HepG2 (cell line): ENCODE data around the gene SMAP1. TPM values are rescaled to one million over a fixed set of nuclear protein-coding genes. Genes with fewer than 3 reads are reported as not detected.

Experiments
- ATAC-seq: fragments of 200-7000 bp; cut with Tn5 transposase; 3 replicates; pipeline ENCODE4 v1.9.1; 2020; ENCODE audit warnings: mild to moderate bottlenecking, moderate library complexity
- BruUV-seq: library from RNA; stranded (reverse); fragments of 400-500 nt; replicated peaks from 2 replicates; lab custom pipeline; 2021; lab: Mats Ljungman, UMichigan
- CTCF ChIA-PET: fragments of 300-600 bp; formaldehyde crosslinking; extraction: SDS; loops from one replicate; lab custom pipeline; 2021; ENCODE audit warnings: low total read pairs, inconsistent platforms, low intra/inter-chr PET ratio; lab: Yijun Ruan, JAX
- POLR2A ChIA-PET: fragments of 350-600 bp; sonication (Branson Sonifier 250); formaldehyde crosslinking; loops from one replicate; lab custom pipeline; 2020; ENCODE audit warnings: antibody characterized with exemption, inconsistent platforms; lab: Yijun Ruan, JAX
- DNase-seq: peaks from one replicate; pipeline ENCODE4 v3.0.0-alpha.2; 2015; ENCODE audit warnings: low spot score
- FAIRE-seq: peaks from 3 replicates; lab custom pipeline; 2011; peaks lifted over from hg19 to GRCh38; lab: Jason Lieb, UNC
- H2AFZ ChIP-seq: one replicate; pipeline ENCODE4 v1.6.1; 2011; ENCODE audit warnings: low read length, inconsistent platforms
- H3K27ac ChIP-seq: fragments of 300-600 bp; 3 replicates; pipeline ENCODE4 v1.8.0; 2011; ENCODE audit warnings: mixed run types, mild to moderate bottlenecking, mixed read lengths, low read length, inconsistent platforms; ENCODE audit not compliant: insufficient read depth; ENCODE audit errors: extremely low read length
- H3K27me3 ChIP-seq, 2 experiments: fragments of 200-600 bp in 1 of 2; 2 replicates in 1 of 2; 3 replicates in 1 of 2; pipeline versions ENCODE4 v1.6.0 to v1.8.0; 2011; ENCODE audit warnings: low read length in 2 of 2, mild to moderate bottlenecking in 2 of 2, moderate library complexity in 2 of 2, inconsistent platforms in 1 of 2; ENCODE audit not compliant: insufficient read depth in 2 of 2, control insufficient read depth in 1 of 2
- H3K36me3 ChIP-seq, 2 experiments: fragments of 200-600 bp in 1 of 2; replicated peaks in 1 of 2; 2 replicates in 1 of 2; 3 replicates in 1 of 2; pipeline versions ENCODE4 v1.5.1 to v1.8.0; 2011; ENCODE audit warnings: low read length in 2 of 2, inconsistent platforms in 1 of 2; ENCODE audit not compliant: insufficient read depth in 2 of 2, control insufficient read depth in 1 of 2
- H3K4me1 ChIP-seq: 2 replicates; pipeline ENCODE4 v1.5.1; 2012; ENCODE audit warnings: low read length, inconsistent platforms; ENCODE audit not compliant: insufficient read depth
- H3K4me2 ChIP-seq: 2 replicates; pipeline ENCODE4 v1.6.0; 2011; ENCODE audit warnings: low read depth, low read length, inconsistent platforms
- H3K4me3 ChIP-seq, 3 experiments: fragments of 200-600 bp in 1 of 3; sonication (generic), shearing (Covaris generic) in 1 of 3; replicated peaks in 1 of 3; 2 replicates each; pipeline ENCODE4 v1.5.1; 2011 to 2016; ENCODE audit warnings: low read length in 3 of 3, inconsistent platforms in 2 of 3, low read depth in 2 of 3, mild to moderate bottlenecking in 2 of 3, control low read depth in 1 of 3, mixed read lengths in 1 of 3; ENCODE audit not compliant: insufficient read depth in 1 of 3
- H3K79me2 ChIP-seq: one replicate; pipeline ENCODE4 v1.6.1; 2011; ENCODE audit warnings: low read length, inconsistent platforms; ENCODE audit not compliant: insufficient read depth
- H3K9ac ChIP-seq: 2 replicates; pipeline ENCODE4 v1.6.0; 2011; ENCODE audit warnings: mild to moderate bottlenecking, low read depth, low read length, inconsistent platforms; ENCODE audit not compliant: insufficient read depth
- H3K9me3 ChIP-seq: 2 replicates; pipeline ENCODE4 v1.5.1; 2012; ENCODE audit warnings: mild to moderate bottlenecking, low read length
- H4K20me1 ChIP-seq: 2 replicates; pipeline ENCODE4 v1.6.0; 2011; ENCODE audit warnings: inconsistent platforms, mild to moderate bottlenecking, low read length, moderate library complexity; ENCODE audit not compliant: insufficient read depth
- AHR ChIP-seq: IDR thresholded peaks from 2 replicates; pipeline ENCODE4 v1.6.1; 2018; ENCODE audit warnings: missing genetic modification reagents, missing compliant biosample characterization
- KDM5B ChIP-seq: sonication (generic); formaldehyde crosslinking; IDR thresholded peaks from 2 replicates; pipeline ENCODE4 v1.4.0; 2020; ENCODE audit warnings: missing genetic modification reagents, mild to moderate bottlenecking, borderline replicate concordance
- KLF6 ChIP-seq: IDR thresholded peaks from 2 replicates; pipeline ENCODE4 v1.8.0; 2016; ENCODE audit warnings: missing biosample characterization, missing genetic modification reagents
- MYC ChIP-seq: sonication (generic); formaldehyde crosslinking; IDR thresholded peaks from 2 replicates; pipeline ENCODE4 v1.9.0; 2021; ENCODE audit warnings: missing genetic modification reagents, borderline replicate concordance
- NFAT5 ChIP-seq: sonication (generic); formaldehyde crosslinking; IDR thresholded peaks from 2 replicates; pipeline ENCODE4 v1.4.0; 2020; ENCODE audit warnings: missing genetic modification reagents
- REXO4 ChIP-seq: sonication (generic); formaldehyde crosslinking; IDR thresholded peaks from 2 replicates; pipeline ENCODE4 v1.8.0; 2022; ENCODE audit warnings: missing genetic modification reagents, mild to moderate bottlenecking, borderline replicate concordance
- SYNCRIP ChIP-seq: fragments of 200-400 bp; formaldehyde crosslinking; IDR thresholded peaks from 2 replicates; pipeline ENCODE4 v1.6.1; 2018; ENCODE audit warnings: mild to moderate bottlenecking, low read depth, low read length; ENCODE audit not compliant: insufficient read depth
- TCF7L2 ChIP-seq: IDR thresholded peaks from 2 replicates; pipeline ENCODE4 v1.6.1; 2011; ENCODE audit warnings: mild to moderate bottlenecking, low read depth, low read length, moderate library complexity
- ZMYM2 ChIP-seq: sonication (generic); formaldehyde crosslinking; IDR thresholded peaks from 2 replicates; pipeline ENCODE4 v1.8.0; 2022; ENCODE audit warnings: mild to moderate bottlenecking, missing genetic modification reagents
- ZNF124 ChIP-seq: sonication (generic); formaldehyde crosslinking; IDR thresholded peaks from 2 replicates; pipeline ENCODE4 v1.4.0; 2020; ENCODE audit warnings: missing genetic modification reagents
- WGBS: methylation state at CpG from one replicate; pipeline ENCODE4 v1.1.6; 2017; ENCODE audit warnings: low lambda C conversion rate; 5-methylcytosine and 5-hydroxymethylcytosine counted together
- in situ Hi-C: cut with HindIII; loops from 2 replicates; pipeline ENCODE4 v1.10.0; 2017; ENCODE audit warnings: low pct_unique_long_range_greater_than_20kb; ENCODE audit not compliant: extremely low pct_ligation_motif_present
- intact Hi-C: fragments of 100-400 bp; cut with micrococcal nuclease; formaldehyde crosslinking; loops from one replicate; pipeline ENCODE4 v1.10.0; 2022; ENCODE audit not compliant: unreplicated experiment
- polyA plus RNA-seq, 8 experiments: library from polyadenylated mRNA; depleted of rRNA in 3 of 8; stranded (reverse) in 7 of 8; unstranded in 1 of 8; fragments of >200 nt; fragmentation: Illumina TruSeq in 4 of 8; extraction: Trizol in 4 of 8; gene quantifications; 2 replicates each; pipeline versions ENCODE4 v1.2.1 to v1.2.3, GENCODE V29; 2011 to 2016; ENCODE audit warnings: low read depth in 4 of 8, missing spikeins in 1 of 8, mixed read lengths in 1 of 8; ENCODE audit not compliant: insufficient read depth in 1 of 8
- total RNA-seq, 5 experiments: library from RNA; depleted of rRNA; stranded (reverse); fragments of >200 nt; fragmentation: Illumina TruSeq; extraction: Trizol; gene quantifications; 2 replicates each; pipeline ENCODE4 v1.2.3, GENCODE V29; 2016; ENCODE audit warnings: low read depth in 1 of 5
- TF ChIP-seq, protein P1 (sequence below): sonication (generic); formaldehyde crosslinking; IDR thresholded peaks from one replicate; pipeline ENCODE4 v1.5.1; 2020; ENCODE audit warnings: mild to moderate bottlenecking, missing genetic modification reagents; ENCODE audit errors: not compliant biosample characterization

Gene SMAP1
- total and polyA plus RNA-seq, 2 of the 13 experiments (the other 11 are each of a cell fraction or from before 2014, with no cell fraction given): 13.4 to 17.8 TPM

GRCh38 chr6:70693887-70694286 lies 26.2 kb downstream of the SMAP1 start:
- Histone ChIP-seq H4K20me1 (no peaks in the 10 kb centered on the region), H3K4me1 (no peaks in the 10 kb centered on the region), H3K4me2 (no peak overlapping the region), H3K79me2 (peaks cover 29% of the 10 kb centered on the region), H2AFZ (no peak overlapping the region), H3K27ac (no peak overlapping the region), H3K27me3 (no peaks in the 10 kb centered on the region), H3K4me3 (no peak overlapping the region), H3K36me3 (no peaks in the 10 kb centered on the region), H3K9ac (no peak overlapping the region), H3K9me3 (peaks cover 5% of the 10 kb centered on the region; the same call in 1 of the 2 replicates)
- in situ Hi-C loops: loop anchor here (25.0 kb wide), 1 partner anchor 482 kb away; no protein-coding TSS in a partner anchor
- intact Hi-C loops: no loop called here
- 26% methylated on average over 1 of the region's 1 CpG for WGBS
- no TSS peak for BruUV-seq
- CTCF ChIA-PET: no interaction called here
- POLR2A ChIA-PET: no interaction called here
- no peak for ATAC-seq
- no peak for FAIRE-seq
- DNase-seq: no peak
- TF ChIP-seq REXO4 (CRISPR knock-in tag) (no peak), MYC (CRISPR knock-in tag) (no peak), ZNF124 (CRISPR knock-in tag) (no peak), AHR (CRISPR knock-in tag) (no peak), KDM5B (CRISPR knock-in tag) (no peak), TCF7L2 (no peak), ZMYM2 (CRISPR knock-in tag) (no peak), SYNCRIP (no peak), KLF6 (CRISPR knock-in tag) (no peak), NFAT5 (CRISPR knock-in tag) (no peak)
- TF ChIP-seq, protein P1, sequence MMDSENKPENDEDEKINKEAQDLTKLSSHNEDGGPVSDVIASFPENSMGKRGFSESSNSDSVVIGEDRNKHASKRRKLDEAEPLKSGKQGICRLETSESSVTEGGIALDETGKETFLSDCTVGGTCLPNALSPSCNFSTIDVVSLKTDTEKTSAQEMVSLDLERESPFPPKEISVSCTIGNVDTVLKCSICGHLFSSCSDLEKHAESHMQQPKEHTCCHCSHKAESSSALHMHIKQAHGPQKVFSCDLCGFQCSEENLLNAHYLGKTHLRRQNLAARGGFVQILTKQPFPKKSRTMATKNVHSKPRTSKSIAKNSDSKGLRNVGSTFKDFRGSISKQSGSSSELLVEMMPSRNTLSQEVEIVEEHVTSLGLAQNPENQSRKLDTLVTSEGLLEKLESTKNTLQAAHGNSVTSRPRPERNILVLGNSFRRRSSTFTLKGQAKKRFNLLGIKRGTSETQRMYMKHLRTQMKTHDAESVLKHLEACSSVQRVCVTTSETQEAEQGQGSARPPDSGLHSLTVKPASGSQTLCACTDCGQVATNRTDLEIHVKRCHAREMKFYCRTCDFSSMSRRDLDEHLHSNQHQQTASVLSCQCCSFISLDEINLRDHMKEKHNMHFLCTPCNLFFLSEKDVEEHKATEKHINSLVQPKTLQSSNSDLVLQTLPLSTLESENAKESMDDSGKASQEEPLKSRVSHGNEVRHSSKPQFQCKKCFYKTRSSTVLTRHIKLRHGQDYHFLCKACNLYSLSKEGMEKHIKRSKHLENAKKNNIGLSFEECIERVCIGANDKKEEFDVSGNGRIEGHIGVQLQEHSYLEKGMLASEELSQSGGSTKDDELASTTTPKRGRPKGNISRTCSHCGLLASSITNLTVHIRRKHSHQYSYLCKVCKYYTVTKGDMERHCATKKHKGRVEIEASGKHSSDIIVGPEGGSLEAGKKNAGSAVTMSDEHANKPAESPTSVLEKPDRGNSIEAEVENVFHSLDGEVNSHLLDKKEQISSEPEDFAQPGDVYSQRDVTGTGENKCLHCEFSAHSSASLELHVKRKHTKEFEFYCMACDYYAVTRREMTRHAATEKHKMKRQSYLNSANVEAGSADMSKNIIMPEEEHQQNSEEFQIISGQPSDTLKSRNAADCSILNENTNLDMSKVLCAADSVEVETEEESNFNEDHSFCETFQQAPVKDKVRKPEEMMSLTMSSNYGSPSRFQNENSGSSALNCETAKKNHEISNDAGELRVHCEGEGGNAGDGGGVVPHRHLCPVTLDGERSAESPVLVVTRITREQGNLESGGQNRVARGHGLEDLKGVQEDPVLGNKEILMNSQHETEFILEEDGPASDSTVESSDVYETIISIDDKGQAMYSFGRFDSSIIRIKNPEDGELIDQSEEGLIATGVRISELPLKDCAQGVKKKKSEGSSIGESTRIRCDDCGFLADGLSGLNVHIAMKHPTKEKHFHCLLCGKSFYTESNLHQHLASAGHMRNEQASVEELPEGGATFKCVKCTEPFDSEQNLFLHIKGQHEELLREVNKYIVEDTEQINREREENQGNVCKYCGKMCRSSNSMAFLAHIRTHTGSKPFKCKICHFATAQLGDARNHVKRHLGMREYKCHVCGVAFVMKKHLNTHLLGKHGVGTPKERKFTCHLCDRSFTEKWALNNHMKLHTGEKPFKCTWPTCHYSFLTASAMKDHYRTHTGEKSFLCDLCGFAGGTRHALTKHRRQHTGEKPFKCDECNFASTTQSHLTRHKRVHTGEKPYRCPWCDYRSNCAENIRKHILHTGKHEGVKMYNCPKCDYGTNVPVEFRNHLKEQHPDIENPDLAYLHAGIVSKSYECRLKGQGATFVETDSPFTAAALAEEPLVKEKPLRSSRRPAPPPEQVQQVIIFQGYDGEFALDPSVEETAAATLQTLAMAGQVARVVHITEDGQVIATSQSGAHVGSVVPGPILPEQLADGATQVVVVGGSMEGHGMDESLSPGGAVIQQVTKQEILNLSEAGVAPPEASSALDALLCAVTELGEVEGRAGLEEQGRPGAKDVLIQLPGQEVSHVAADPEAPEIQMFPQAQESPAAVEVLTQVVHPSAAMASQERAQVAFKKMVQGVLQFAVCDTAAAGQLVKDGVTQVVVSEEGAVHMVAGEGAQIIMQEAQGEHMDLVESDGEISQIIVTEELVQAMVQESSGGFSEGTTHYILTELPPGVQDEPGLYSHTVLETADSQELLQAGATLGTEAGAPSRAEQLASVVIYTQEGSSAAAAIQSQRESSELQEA (CRISPR knock-in tag): no peak
